AG08395 (cell line): ENCODE results near the gene SMG6.
"Not testable (repeated sequence)": the region's sequence is repeated elsewhere in the genome, so short reads cannot be mapped to it uniquely, and the experiment has no call there.

Experiments used
- DNase-seq: peaks from one replicate; pipeline ENCODE4 v3.0.0; 2012; ENCODE audit warnings: mixed read lengths, low spot score

SMG6 gene

DNA sequence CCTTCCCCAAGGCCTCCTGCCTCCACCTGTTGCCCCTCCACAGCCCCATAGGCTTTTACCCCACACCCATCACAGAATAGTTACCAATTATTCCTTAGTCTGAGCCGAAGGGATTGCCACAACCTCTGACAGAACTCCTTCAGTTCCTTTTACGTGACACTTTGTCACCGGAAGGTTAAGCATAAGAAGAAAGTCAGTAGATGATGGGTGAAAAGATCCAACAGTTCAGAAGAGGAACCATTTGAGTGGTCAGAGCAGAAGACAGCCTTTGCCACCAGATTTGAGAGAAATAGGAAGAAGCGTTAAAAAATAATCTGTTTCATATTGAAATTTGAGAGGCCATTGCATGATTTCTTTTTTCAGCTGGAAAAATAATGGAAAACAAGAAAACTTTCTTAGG lies 1.3 kb upstream of the SMG6 start:
- no peak for DNase-seq

DNA sequence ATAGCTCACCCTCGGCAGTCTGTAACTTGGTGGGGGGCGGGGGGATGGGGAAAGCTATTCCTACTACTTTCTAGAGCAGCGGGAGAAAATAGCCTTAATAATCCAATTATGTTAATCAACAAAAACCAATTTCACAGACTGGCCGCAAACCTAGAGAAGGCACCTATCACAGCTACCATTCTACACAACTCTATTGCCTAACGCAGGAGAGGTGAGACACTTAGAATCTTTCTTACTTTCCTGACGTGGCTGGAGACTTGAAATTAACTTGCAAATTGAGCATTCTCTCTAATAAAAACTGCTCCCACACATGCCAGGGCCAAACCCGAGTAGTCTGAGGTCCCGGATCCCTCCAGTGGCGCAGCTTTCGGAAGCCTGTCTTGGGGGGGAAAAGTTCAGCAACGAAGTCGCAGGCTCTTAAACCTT lies 794 bp downstream of the SMG6 start:
- DNase-seq, result no peak

DNA sequence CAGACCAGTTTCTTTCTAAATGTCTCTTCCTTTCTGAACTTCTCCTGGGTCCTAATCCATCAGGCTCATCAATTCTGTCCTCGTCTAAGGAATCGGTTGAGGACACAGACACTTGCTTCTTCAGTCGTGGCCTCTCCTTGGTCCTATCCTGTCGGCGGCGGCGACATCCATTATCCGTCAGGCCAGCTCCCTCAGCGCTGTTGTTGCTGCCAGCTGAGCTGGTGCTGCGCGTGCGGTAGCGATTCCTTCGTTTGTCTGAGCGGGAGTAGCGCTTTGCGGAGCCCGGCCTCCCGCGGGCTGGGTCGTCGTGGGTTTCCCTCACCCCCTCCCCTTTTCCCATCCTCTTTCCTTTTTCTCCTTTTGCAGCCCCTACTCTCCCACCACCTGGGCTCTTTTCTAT lies 3.8 kb downstream of the SMG6 start:
- no peak for DNase-seq

DNA sequence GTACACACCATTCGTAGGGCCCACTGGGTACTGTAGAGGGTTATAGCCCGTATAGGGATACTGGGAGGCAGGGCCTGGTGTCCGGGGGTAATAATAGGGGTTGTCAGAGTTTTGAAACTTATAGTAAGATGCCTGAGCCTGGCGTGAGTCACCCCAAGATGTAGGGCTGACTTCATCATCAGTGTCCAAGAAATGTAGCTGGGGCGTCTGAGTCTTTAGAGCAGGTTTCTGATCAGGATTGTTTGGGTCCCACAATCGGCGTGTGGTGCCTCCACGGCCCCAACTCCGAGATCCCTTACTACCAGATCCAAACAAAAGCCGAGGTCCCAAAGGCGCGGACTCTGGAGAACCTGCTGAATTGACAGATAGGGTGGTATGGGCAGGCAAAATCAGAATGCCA lies 4.4 kb downstream of the SMG6 start:
- DNase-seq, result no peak

DNA sequence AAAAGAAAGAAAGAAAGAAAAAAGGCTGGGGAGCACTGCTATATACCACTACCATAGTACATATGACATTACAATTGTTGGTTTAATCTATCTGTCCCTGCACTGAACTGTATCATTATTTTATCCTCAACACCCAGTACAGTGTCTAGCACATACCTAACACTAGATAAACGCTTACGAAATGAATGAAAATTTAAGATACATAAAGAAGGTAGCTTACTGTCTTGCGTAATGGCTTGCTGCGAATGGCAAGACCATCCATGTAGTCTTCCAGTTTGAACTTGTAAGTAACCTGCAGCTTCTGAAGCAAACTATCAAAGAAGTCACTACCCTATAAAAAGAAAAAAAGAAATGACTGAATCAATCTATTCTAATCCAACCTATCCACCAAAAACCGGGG lies 6.6 kb downstream of the SMG6 start:
- no peak for DNase-seq

DNA sequence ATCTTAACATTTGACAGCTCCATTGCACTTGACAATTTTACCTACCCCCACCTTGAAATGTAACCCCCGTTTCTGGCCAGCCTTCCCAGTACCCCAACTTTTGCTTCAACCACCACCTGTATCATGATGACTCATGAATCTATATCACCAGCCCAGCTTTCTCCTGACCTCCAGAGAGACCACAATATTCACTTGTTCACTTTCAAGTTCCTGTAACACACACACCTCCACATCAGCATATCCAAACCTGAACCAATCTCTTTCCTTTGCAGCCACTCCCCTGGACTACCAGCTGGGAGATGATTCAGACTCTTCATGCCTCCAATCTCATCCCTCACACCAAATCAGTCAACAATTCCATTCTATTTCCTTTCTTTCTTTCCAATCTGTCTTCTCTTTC lies 8.0 kb downstream of the SMG6 start:
- DNase-seq, result no peak

DNA sequence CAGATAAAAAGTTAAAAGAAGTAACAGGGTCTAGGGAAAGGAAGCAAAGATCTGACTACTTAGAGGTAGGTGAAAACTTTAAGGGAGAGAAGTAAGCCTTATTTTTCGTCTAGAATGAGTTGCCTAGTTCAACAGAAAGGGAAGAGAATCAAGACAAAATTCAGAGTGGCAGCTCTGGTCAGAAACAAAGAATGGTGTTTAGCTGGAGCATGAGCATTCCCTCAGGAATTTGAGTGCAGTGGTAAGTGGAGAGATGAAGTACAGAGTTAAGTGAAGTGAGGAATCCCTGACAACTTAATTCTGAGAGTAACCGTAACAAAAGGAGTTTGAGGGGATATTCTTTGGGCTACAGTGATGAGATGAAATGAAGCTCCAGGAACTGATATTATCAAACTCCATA lies 11.5 kb downstream of the SMG6 start:
- DNase-seq, result no peak

DNA sequence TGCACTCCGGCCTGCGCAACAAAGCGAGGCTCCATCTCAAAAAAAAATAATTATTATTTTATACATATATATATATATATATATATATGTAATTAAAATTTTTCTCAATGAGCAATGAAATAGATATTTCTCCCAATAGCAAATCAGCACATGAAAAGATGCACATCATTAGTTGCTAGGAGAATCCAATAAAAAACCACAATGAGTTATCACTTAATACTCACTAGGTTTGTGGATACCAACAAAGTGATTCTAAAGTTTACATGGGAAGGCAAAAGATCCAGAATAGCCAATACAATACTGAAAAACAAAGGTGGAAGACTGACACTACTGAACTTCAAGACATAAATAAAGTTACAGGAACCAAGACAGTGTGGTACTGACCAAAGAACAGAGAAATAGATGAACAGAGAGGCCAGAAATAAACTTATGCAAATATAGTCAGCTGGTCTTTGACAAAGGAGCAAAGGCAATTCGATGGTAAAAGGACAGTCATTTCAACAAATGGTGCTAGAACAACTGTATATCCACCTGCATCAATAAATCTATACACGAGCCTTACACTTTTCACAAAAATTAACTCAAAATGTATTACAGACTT lies 13.6 kb downstream of the SMG6 start:
- no peak for DNase-seq

DNA sequence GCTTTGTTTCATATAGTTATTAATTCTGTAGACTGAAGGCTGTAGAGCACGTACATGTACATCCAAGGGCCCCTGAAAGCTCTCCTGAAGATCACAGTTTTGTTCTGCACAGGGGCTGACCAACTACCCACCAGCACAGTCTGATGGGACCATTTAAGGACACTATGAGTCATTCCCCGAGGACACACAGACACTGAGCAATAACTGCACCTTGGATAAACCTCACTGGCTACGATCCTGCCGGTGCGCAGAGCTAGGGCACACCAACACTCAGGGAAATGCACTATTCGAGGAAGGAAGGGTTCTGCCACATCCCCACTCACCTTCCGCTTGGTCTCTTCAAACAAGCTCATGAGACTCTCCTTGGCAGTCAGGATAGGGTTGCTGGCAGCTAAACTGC lies 20.3 kb downstream of the SMG6 start:
- DNase-seq, result no peak

DNA sequence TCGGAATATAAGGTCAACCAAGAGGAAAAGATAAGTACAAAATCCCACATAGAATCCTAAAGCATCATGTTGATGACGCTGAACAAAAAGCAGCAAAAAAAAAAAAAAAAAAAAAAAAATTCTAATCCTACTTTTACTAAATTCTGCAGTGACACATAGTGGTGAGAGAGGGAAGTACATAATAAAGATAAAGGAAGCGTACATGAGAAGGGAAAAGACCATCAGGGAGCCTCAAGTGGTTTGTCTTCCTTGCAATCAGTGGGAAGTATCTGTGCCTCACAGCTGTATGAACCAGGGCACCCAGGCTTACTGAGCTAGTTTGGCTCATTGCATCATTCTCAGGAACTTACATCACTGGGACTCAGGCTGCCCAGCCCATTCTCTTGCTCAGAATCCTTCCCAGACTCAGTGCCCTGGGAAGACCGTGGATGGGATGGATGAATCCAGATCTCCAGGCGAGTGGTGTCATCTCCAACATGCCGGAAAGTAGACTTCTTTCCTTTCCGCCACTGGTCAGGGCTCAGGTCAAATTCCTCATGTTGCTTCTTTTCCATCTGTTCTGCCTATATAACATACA lies 21.2 kb downstream of the SMG6 start:
- DNase-seq, result peak; percentile 69

DNA sequence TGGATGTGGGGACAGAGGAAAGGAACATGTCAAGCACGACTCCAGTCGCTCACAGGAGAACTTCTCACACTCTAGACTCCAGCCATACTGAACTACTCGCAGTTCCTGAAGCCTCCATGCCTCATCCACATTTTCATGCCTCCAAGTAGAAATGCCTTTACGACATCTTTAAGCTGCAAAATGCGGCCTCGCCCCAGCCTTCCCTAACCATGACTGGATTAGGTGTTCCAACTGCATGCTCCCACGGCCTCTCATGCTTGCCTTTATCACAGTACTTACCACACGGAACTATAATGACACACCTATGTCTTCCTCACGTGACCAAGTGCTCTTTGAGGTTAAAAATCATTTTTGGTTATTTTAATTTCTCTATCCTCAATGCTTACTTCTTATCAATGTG lies 23.9 kb downstream of the SMG6 start:
- no peak for DNase-seq

DNA sequence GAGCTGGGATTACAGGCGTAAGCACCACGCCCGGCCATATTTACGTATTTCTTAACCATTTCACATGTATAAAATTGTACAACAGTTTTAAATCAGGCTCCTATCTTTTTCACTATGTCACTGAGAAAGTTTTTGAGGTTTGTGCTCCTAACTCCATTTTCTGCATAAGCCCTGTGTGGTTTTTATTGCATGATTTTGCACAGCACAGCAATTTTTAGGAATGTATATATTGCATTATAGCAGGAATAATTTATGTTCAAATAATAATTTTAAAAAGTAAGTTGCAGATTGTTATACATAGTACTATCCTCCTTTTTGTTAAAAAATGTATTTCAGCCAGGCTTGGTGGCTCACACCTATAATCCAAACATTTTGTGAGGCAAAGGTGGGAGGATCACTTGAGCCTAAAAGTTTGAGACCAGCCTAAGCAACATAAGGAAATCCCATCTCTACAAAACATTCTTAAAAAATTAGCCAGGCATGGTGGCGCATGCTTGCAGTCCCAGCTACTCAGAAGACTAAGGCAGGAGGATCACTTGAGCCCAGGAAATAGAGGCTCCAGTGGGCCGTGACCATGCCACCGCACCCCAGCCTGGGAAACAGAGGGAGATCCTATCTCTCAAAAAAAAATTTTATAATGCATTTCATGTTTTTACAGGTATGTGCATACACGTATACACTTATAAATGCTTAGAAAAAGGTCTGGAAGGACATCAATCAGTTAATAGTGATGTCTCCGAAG lies 26.0 kb downstream of the SMG6 start:
- DNase-seq, result no peak

DNA sequence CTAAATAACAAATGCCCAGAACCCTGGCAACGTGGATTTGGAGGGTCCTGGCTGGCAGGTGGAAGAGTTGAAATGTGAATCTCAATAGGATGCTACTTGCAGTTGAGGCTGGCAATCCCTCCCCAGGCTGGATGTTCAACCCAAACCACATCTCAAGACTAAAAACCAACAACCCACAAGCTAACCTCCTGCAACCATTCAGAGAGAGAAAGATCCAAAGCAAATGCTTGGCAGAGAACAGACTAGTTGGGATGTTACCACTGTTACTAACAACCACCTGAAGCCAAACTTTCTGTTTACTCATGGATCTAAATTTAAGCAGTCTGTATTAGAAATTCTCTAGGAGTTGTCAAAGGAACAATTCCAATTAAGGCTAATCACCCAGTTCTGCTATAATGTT lies 27.9 kb downstream of the SMG6 start:
- DNase-seq, result no peak

DNA sequence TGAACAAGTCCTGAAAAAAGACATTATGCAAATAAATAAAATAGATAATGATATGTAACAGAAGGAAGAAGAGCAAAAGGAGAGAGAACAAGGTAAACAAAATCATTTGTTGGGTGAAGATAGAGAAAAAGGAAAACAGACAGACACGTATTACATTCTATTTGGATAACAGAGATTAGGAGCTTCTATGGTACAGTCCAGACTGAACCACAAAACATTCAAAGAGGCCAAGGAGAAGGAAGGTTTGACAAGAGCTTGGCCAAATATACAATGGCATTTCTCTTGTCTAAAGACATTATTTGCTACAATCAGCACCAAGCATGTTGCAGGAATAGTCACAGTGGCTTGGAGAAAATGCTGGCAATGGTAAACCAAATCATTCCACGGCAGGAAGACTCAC lies 29.2 kb downstream of the SMG6 start:
- DNase-seq, result no peak

DNA sequence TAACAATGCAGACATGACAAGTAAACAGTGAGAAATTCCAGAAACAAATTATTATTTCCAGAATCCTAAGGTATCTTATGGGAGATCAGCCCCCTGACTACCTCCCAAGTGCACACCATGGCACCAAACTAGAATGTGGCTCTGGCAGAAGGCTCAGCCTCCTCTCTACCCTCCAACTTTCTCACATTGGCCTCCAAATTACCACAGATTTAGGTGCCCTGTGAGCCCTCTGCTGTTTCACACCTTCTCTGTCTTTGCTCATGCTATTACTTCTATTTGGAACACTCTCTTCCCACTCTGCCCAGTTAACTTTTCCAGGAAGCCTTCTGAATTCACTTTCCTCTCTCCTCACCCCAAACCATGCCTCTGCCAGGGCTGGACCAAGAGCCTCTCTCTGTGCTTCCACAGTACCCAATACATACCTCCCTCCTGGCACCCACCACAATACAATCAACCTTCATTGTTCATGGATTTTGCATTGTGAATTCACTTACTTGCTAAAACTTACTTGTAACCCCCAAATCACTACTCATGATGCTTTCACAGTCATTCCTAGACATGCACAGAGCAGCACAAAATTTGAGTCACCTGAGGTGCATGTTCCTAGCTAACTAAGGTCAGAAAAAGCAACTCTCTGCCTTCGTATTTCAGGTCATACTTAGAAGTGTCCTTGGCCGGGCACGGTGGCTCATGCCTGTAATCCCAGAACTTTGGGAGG lies 31.4 kb downstream of the SMG6 start:
- no peak for DNase-seq

DNA sequence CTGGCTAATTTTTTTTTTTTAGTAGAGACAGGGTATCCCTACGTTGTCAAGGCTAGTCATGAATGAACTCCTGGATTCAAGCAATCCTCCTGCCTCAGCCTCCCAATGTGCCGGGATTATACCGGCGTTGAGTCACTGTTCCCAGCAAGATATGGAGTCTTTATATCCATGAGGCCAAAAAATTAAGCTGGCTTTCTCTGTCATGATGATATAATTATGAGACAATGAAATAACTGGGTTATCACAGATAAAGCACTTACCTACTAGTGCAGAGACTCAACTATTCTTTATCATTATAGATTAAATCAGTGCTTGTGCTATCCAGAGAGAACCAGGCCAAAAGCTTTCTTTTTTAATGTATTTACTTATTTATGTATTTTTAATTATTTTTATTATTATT lies 36.2 kb downstream of the SMG6 start:
- DNase-seq, result no peak

DNA sequence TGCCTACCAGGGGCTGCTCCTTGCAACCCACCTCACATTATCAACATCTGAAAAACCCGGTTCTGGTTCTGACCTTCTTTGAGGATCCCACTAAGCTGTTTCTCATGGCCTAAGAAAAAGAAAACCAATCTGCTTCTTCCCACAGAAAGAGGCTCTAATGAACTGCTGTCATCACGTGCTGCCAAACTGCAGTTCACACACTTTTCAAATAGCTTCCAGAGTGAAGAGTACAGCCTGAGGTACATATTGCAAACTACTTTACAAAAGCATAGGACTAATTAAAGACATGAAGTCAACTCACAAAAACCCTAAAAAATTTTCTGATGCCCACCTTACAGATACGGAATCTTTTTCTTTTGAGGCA lies 36.7 kb downstream of the SMG6 start:
- no peak for DNase-seq

DNA sequence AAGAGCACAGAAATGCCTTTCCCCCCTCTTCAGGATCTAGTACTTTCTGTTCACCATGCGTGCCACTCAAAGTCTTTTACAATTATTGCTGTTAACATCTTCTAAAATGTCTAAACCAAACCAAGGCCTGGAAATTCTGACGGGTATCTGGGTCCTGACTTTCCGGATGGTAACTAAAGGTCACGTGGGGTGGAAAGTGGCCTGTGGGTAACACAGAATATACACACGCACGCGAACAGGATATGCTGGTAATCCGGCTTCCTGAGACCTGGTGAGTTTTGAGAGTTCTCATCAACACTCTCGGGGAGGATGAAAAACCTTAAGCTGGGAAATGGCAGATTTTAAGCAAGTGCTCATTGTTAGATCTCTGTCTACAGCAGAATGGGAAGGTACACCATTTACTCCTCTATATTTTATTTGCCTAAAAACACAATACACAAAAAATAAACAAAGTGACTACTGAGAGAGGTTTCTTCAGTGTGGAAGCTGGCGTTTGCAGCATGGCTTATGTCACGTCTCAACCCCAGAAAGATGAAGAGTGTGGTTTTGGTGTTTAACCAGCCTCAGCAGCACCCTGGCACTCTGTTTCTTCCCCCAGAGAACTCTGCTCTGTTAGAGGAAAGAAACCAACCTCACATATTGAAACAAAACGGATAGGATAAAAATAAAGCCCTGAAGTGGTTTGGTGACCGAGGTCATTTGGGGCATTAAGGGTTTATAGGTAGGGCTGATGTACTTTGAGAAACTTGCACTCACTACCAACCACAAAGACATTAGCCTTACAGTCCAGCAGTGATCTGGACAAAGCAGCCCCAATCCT lies 37.3 kb downstream of the SMG6 start:
- DNase-seq, result no peak

DNA sequence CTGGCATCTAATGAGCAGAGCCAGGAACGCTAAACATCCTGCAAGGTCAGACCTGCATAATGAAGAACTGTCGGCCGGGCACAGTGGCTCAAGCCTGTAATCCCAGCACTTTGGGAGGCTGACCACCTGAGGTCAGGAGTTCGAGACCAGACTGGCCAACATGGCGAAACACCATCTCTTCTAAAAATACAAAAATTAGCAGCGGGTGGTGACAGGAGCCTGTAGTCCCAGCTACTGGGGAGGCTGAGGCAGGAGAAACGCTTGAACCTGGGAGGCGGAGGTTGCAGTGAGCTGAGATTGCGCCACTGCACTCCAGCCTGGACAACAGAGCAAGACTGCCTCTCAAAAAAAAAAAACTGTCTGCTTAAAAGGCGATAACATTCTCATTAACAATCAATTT lies 38.4 kb downstream of the SMG6 start:
- not testable (repeated sequence) for DNase-seq

DNA sequence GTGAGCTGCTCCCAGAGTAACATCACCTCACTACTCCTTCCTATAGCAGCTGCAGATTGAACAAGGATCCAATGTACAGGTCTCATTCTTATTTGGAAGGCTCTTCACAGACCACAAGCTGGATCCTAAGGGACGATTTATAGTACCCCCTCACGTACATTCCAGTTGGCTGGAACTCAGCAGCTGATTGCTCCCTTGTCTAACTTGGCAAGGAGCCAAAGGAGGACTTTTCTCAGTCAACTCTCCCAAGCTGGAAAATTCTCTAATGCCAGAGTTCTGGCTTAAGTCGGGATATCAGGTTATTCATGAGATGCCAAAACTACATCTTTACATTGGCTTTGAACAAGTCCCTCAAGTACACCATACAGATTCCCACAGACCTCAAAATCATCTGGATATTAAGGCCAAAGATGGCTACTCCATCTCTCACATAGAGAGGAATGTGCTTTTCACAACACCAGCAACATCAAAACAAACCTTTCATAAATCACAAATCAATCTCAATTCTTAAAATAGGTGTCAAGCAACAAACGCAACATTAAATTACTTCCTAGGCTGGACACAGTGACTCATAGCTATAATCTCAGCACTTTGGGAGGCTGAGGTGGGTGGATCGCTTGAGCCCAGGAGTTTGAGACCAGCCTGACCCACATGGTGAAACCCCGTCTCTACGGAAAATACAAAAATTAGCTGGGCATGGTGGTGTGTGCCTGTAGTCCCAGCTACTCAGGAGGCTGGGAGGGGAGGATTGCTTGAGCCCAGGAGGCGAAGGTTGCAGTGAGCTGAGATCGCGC lies 39.3 kb downstream of the SMG6 start:
- DNase-seq, result no peak
